IPS-NIHi7 (cell line): Measurements from ENCODE around the gene LRRC66.

ENCODE experiments used
- DNase-seq: peaks from one replicate; pipeline ENCODE4 v3.0.0; 2012; ENCODE audit warnings: mixed read lengths; ENCODE audit errors: extremely low spot score

Gene LRRC66, protein sequence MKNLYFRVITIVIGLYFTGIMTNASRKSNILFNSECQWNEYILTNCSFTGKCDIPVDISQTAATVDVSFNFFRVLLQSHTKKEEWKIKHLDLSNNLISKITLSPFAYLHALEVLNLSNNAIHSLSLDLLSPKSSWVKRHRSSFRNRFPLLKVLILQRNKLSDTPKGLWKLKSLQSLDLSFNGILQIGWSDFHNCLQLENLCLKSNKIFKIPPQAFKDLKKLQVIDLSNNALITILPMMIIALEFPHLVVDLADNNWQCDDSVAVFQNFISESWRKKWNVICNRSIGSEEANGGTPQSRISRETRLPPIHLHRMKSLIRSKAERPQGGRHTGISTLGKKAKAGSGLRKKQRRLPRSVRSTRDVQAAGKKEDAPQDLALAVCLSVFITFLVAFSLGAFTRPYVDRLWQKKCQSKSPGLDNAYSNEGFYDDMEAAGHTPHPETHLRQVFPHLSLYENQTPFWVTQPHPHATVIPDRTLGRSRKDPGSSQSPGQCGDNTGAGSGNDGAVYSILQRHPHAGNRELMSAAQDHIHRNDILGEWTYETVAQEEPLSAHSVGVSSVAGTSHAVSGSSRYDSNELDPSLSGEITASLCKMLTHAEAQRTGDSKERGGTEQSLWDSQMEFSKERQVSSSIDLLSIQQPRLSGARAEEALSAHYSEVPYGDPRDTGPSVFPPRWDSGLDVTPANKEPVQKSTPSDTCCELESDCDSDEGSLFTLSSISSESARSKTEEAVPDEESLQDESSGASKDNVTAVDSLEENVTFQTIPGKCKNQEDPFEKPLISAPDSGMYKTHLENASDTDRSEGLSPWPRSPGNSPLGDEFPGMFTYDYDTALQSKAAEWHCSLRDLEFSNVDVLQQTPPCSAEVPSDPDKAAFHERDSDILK

DNA sequence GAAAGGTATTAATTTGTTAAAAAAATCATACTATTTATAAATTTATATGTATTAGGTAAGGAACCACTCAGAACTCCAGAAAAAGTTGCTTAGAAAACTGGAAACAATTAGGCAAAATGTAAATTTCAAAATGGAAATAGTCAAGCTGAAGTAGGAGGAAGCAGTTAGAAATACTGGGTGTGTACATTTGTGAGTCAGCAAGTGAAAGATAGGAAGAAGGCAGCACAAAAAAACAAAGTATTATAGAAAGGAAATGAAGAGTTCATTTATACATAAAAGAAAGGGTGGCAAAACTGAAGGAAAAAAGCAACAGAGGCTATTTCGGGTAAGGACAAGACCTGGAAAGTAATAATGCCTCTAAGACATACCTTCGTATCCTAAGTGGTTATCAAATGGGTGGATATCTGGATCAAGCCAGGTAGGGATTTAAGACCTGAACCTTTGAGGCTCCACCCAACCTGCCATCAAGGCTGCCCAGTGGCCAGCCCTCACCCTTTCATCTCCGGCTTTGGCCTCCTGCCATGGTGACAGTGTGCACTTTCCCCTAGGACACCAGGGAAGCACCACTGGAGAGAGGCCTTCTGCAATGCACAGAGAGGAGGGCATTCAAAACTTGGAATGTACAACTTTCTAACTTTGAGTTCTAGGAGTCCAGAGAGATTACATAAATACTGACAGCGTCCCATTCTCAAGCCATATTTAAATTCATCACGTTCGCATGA, at the start of gene LRRC66:
LRRC66 (minus strand) TSS at position 428 of the 722 bp plus-strand sequence. CDS start 2,750 bp downstream, outside the sequence.
- DNase-seq, result no peak

DNA sequence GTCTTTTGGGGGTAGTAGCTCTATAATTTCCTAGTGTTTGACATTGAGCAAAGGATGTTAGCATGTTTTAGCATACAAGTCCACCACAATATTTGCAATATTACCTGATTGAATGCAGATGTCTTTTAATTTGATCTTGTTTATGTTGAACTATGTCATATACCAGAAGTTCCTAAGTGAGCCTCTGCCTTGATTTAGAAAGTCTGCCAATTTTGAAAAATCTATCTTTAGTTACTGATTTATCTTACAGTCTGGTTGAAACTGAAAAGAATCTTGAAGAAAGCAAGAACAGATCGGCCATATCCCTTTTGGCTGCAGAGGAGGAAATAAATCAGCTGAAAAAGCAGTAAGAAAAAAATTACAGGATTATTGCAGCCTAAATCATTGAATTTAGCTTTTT, 49.4 kb upstream of the LRRC66 start:
- DNase-seq, result no peak

DNA sequence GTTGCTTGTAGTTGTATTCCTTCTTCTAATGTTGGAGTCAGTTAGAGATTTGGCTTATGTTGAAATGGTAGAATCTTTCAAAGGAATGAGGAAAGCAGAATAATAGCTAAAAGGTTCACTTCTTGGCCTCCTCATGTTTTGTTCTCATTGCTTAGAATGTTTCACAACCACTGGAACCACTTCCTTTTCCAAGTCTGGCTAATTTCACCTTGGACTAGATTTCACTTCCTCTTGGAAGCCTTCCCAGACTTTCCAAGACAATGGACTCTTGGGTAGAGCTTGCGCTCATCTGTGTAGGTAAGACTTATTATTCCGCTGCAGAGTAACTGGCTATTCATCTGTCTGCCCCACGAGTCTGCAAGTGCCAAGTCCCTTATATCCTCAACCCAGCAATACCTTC, 39.2 kb upstream of the LRRC66 start:
- DNase-seq, result no peak

DNA sequence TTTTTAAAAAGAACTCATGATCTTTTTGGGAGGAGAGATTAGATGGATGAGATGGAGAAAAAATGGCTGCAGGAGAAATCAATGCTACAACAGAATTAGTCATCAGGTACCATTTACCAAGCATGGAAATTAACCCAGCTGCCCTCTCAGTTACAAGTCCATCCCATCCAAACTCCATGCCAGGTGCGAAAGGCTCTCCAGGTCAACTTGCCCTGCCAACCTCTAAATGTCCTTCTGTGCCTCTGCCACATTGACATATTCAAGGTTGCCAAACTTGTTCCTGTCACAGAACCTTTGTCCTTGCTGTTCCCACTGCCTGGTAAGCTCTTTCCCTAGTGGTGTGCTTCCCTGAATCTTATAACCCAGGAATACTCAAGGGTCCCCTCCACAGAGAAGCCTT, 38.1 kb upstream of the LRRC66 start:
- DNase-seq, result no peak

DNA sequence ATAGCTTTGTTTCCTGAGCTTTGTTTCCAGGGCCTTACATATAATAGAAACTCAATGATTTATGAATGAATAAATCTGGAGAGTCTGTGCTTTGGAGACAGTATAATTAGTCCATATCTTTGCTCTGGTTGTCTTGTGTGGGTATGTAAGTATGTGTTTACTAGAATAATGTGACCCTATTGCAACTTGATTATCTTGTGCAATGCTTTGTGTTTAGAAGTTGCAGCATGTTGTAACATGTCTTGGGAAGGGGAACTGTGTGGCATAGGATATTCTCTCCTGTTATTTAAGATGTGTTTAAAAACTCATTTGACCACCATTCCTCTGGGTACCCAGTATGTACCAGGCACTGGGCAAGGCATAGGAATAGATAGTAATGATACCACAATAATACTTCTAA, 37.0 kb upstream of the LRRC66 start:
- no peak for DNase-seq

DNA sequence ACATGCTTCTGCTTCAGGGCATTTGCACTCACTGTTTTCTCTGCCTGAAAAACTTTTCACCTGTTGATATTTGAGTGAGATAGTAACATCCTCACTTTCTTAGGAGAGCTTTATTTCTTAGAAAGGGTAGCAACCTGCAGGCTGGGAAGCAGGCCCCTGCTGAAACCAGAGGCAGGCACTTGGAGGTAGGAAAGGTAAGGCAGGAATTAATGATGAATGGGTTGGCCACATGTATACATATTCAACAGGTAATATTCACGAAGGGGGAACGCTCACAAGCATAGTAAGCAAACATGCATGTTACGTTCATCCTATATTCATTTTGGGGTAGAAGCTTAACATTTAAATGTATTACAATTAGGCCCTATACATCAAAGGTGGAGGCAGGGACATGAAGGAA, 34.1 kb upstream of the LRRC66 start:
- no peak for DNase-seq

DNA sequence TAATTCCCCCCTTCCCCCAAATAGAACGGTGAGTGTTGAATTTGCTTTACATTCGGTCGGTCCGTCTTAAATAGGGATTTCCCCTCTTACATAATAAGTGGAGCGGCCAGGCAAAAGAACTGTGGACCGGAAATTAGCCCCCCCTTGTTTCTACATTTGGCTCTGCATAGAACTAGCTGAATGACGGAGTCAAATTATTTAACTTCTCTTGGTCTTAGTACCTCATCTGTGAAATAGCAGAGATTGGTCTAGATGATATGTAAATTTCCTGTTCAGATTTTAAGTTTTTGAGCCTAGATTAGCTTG, 32.3 kb upstream of the LRRC66 start:
- no peak for DNase-seq

DNA sequence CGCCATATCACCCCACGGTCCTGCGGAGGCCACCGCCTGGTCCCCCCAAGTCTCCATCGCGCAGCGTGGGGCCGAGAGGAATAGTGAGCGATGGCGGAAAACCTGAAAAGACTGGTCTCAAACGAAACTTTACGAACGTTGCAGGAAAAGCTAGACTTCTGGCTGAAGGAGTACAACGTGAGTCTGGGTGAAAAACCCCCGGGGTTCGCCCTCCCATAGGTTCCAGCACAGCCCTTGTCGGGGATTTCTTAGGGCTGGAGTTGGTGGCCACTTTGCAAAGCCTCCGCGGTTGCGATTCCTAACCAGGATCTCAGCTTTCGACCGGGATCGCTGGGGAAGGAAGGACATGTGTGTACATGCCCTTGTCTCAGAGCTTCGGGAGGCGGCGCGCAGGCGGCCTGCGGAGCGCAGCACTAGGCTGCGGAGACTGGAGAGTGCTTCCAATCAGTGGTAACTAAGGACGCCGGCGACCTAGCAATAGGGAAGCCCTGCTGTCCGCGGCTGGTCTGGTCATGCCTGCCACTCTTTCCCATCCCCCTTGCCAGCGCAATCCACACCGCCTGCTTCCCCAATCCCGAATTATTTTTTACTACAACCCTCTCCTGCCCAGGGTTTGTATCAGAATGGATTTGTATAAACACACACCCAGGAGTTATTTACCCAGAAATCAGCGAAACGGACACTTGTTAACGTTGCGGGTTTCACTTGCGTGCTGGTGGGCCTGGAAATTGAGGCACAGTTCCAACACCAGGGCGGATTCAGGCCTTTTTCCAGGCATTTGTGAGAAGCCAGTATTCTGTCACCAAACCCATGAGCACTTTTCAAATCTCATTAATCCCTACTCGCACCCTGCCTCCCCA, 31.7 kb upstream of the LRRC66 start:
- DNase-seq, result peak; percentile 95

DNA sequence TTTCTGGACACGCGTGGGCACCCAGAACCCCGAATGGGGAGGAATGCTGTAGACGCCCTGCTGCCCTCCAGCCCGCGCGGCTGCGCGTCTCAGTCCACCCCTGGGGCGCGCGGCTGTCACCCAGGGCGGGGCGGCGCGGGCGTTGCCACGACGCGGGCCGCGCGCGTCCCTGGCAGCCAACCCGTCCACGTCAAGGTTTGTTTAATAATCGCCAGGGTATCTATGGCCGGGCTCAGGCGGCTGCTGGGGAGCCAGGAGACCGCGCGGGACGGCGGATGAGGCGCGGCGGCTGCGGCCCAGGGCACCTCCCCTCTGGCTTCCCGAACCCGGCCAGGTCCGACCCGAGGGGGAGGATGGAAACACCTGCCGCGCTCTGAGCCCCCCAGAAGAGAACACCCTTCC, 31.1 kb upstream of the LRRC66 start, which contains the start of gene SPATA18:
SPATA18 (plus strand) TSS at position 92 of the 402 bp plus-strand sequence. CDS start 401 bp downstream, outside the sequence.
- peak; percentile 32 for DNase-seq

DNA sequence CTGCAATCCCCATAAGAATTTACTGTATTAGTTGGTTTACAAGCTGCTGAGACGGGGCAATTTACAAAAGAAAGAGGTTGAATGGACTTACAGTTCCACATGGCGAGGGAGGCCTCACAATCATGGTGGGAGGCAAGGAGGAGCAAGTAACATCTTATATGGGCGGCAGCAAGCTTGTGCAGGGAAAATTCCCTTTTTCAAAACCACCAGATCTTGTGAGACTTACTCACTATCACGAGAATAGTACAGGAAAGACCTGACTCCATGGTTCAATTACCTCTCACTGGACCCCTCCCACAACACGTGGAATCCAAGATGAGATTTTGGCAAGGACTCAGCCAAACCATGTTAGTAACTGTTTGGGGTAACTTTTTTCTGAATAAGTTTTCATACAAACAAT, 29.1 kb upstream of the LRRC66 start:
- DNase-seq, result no peak

DNA sequence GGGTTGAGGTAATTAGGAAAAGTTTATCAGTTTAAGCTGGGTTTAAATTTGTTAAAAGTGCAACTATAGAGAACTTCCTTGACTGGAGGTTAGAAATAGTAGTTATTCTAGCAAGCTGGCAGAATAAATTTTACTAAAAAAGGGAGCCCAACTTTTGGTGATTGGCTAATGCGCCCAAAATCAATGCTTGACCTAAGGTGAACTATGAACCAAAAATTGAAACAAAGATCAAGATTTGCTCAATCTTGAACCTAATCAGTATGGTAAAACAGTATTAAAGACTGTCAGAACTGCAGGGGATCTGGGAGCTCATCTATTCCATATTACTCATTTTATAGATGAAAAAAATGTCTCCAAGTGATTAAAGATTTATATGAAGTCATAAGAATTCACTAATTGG, 24.9 kb upstream of the LRRC66 start:
- no peak for DNase-seq

DNA sequence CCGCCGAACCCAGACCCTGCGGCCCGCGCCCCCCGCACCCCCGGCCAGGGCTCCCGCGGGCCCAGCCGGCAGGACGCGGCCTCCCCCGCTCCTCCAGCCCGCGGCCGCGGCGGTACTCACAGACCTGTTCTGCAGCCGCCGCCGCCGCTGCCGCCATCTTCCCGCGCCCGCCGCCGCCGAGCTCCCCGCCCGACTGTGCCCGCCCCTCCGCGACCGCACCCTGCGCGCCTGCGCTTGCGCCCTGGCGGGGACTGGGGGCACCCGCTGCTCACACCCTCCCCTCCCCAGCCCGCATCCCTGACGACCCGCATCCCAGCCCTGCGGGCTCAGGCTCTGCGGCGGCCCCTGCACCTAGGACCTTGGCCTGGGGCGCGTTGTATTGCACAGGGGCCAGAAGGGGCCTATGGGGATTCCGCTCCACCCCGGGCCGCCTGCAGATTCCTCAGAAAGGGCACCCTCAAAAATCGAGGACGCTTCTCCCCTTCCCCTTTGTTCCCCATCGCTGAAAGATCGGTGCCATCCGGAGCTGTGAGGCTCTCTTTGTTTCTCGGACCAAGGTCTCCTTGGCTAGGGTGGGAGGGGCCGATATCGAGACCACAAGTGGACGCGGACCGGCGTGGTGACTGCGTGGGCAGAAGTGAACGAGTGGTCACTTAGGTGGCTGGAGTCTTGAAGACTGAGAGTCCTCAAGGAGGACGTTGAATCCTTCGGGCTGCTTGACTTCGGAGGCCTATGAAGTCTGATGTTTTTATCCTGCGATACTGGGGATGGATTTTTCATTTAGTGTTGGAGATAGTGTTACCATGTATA, 18.1 kb upstream of the LRRC66 start, which contains the start of gene SGCB:
SGCB (minus strand) TSS at position 197 of the 810 bp plus-strand sequence; CDS start at position 157, 40 bp downstream.
- DNase-seq, result peak; percentile 81

DNA sequence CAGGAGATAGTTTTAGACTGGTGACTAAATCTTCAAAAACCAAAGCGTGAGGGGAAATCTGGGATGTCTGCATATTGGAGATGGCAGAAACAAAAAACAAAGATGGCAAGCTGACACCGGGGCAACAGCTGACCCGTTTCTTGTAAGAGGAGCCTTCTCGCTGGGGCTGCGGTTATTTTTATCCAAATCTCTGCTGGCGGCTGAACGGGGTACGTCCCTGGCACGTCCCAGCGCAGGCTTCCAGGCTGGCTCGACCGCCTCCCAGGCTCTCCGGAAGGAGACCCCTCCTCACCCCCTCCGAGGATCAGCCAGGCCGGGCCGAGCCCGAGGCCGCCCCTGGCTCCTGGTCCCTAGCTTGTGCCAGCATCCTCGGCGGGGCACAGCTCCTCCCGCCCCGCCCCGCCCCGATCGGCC, 17.5 kb upstream of the LRRC66 start:
- DNase-seq, result peak; percentile 75

DNA sequence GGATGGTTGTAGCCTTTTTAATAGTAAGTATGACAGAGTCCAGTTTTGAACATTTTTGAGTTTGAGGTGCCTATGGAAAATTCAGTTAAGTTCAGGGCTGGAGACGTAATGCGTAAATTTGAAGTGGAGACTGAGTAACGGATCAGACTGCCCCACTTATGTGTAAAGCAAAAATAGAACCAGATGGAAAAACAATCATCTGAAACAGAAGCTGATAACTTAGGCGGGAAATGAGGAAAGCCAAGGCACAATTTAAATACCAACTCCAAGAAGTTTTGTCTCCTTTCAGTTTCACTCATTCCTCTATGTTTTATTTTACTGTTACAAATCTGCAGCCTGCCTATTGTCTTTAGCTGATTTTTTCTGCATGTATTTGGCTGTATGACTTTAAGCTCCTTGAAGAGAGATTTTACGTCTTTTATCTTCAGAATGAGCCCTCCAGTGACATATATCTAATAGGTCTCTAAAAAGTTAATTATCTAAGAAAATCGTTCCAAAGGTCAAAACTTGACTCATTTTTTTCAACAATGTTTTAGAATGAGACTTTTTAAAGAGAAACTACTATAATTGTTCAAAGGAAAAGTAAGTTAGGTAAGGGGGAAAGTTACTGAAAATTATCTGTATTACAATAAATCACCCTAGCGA, 16.8 kb upstream of the LRRC66 start:
- DNase-seq, result no peak

DNA sequence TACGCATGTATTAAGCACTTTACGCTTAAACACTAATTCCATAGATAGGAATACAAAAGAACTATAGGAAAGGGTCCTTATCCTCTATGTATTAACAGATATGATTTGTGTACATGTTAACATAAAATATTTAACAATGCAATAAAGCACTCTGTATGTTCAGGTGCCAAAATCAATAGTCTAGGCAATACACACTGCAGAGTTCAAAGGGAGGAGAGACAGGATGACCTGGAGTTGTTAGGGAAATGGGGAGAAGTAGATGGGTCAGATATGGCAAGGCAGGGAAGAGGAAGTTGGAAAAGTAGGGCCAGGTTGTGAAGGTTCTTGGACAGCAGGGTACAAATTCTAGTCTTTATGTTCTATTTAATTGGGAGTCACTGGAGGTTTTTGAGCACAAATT, 15.0 kb upstream of the LRRC66 start:
- DNase-seq, result no peak

DNA sequence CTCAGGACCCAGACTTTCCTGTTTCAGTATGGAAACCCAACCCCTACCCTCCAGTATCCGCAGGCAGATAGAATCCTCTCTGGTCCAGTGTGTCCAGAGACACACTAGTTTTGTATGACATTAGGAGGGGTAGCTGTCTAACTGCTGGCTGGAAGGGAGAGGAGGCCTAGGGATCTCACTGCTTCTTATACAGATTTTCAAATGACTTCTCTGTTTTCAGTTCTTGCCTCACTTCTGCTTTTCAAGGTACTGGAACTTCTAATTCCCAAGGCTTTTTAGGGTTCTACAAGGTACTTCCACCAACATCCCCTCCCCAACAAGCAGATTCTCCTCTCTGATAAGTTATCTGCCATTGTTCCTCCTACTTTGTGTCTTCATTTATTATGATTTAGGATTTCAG, 11.8 kb upstream of the LRRC66 start:
- DNase-seq, result no peak

DNA sequence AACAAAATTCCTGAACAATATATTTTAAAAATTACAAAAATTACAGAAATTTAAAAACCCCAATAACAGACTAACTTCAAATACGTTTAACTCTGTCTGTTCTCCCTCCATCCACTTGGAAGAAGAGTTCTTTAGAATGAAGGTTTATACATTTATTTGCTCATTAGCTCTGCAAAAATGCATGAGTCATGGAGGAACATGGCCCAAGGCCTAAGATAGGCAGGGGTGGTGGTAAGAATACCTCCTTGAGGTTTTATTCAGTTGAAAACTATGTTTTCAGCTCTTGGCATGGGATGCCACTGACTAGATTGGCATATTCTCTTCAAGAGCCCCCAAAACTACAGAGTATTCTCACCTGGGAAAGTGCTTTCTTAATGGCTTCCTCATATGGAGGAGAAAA, 8.8 kb upstream of the LRRC66 start:
- no peak for DNase-seq

DNA sequence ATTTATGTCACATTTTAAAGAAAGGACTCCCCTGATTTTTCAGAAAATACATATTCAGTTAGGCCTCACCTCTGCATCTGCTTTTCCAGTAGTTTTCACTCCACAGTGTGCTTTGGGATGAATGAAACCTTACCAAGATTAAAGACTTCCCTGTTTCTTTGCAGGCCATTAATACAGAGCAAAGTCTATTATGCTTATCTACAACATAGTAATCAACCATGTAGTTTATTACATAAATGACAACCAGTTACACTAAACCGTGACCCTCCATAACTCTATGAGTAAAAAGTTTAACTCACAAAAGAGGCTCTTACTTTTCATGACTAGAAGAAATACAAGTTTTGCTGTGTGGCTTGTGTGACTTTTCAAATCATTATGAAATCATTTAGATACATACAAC, 2.3 kb downstream of the LRRC66 start:
- DNase-seq, result no peak

DNA sequence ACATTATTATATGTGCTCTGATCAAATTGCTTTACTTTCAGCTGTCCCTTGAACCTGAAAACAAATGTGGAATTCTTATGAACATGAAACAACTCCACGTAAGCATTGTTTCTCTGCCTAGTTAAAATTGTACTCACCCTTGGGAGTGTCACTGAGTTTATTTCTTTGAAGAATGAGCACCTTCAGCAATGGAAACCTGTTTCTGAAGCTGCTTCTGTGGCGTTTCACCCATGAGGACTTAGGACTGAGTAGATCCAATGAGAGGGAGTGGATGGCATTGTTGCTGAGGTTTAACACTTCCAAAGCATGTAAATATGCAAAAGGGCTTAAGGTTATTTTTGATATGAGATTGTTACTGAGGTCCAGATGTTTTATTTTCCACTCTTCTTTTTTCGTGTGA, 3.2 kb downstream of the LRRC66 start:
- DNase-seq, result no peak

DNA sequence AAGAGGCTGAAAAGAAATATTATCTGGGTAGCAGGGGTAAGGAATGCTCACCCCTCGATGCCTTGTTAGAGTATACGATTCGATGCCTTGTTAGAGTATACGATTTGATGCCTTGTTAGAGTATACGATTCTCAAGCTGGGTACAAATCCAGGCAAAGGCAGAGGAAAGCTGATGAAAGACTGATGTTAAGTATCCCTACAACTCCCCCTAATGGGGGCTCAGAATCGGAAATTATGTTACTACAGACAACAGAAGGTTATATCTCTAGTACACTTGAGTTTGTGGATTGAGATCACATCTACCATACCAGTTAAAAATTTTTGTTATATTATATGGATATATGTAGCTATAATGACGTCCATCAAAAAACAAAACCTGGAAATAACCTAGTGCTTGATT, 4.8 kb downstream of the LRRC66 start:
- DNase-seq, result peak; percentile 44
